ENCODE results near the gene ESRP2.

The ESRP2 gene

DNA sequence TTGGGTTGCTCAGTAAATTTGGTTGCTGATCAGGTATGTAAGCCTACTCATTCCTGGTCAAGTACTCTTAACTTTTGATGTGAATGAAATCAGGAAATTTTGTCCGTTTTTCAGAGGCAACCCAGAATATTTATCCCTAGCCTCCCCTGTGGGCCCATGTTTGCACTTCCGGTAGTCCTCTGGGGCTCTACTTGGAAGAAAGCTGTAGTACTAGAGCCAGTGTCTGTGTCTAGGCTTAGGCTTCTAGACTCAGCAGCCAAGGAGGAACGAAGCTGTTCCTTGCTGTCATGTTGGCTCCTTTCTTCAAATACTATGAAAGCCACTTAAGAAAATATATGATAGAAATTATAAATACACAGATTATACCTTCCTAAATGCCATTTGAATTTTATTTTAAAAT is 21.2 kb downstream of the ESRP2 start:
- DNase-seq: no peak

- no peak for DNase-seq
These were observed 29.7 kb downstream of the ESRP2 start for GRCh38 chr16:68206245-68206644.

GRCh38 chr16:68202091-68202519 is 33.8 kb downstream of the ESRP2 start:
- peak; percentile 17 for DNase-seq

DNA sequence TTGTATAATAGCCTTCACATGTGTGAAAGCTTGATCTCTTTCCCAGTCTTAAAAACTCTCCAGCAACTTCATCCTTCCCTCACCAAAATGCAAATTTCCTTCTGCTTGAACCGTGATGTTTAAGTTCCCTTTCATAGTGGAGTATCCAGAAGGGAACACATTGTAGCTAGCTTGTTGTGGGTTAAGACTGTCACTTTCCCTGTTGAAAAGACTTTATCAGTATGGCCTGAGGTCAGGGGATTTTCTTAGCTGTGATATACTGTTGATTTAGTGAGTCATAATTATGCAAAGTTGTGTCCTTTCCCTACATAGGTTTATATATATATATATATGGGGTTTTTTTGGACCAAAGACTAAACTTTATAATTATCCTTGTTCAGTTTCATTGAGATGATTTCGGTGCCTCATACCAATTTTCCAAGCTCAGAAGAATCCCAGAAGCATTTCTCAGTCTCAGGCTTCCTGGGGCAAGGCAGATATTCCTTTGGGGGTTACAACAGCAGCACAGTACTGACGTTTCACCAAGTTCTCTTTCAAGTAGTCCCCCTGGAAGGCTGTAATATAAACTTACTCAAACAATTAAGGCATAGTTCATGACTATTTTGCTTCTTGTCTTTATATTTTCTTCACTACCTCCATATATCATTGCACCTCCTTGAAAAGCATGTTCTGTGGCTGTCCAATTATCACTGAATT is 35.7 kb downstream of the ESRP2 start:
- no peak for DNase-seq

- no peak for DNase-seq
These were observed 38.7 kb downstream of the ESRP2 start for GRCh38 chr16:68197250-68197649.

- no peak for DNase-seq
These were observed 41.7 kb downstream of the ESRP2 start for GRCh38 chr16:68194251-68194650.

GRCh38 chr16:68190736-68191510 is 45.0 kb downstream of the ESRP2 start:
- DNase-seq: no peak

GRCh38 chr16:68190081-68190480 is 45.8 kb downstream of the ESRP2 start:
- DNase-seq: no peak

- DNase-seq: no peak
These were observed 47.8 kb downstream of the ESRP2 start for GRCh38 chr16:68188170-68188569.

DNA sequence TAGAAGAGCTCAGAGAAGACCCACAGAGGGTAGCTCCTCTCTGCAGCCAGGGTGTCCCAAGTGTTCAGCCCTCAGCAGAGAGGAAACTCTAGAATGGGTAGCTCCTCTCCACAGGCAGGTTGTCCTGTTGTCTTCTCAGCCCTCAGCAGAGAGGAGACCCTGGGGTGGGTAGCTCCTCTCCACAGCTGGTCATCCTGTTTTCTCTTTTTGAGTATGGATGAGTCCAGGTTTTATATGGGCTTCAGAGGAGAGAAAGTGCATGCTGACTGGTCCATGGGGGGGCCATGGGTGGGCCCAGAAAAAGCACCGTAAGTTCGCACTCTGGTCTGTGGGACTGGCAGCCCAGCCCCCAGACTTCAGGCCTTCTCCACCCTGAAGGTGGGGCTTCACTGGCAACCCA is 48.4 kb downstream of the ESRP2 start:
- DNase-seq: no peak

DNA sequence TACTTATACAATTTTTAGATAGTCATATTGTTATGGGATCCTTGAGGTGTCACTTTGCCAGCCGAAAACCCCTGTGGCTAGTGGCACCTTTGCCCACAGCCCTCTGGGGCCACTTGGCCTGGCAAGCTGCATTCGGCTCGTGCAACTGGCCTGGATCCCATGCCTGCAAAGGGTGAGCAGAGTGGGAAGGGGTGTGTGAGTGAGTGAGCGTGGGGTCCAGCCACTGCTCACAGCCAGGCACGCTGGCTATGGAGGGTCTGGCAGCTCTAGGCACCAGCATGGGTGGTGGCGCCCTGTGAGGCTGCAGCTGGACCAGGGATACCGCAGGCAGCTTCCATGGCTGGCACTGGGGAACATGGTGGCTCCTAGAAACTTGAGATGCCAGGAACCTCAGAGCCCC is 49.0 kb downstream of the ESRP2 start:
- no peak for DNase-seq

GRCh38 chr16:68183046-68183445 is 52.9 kb downstream of the ESRP2 start:
- DNase-seq: no peak

GRCh38 chr16:68179855-68180254 is 56.1 kb downstream of the ESRP2 start:
- no peak for DNase-seq

DNA sequence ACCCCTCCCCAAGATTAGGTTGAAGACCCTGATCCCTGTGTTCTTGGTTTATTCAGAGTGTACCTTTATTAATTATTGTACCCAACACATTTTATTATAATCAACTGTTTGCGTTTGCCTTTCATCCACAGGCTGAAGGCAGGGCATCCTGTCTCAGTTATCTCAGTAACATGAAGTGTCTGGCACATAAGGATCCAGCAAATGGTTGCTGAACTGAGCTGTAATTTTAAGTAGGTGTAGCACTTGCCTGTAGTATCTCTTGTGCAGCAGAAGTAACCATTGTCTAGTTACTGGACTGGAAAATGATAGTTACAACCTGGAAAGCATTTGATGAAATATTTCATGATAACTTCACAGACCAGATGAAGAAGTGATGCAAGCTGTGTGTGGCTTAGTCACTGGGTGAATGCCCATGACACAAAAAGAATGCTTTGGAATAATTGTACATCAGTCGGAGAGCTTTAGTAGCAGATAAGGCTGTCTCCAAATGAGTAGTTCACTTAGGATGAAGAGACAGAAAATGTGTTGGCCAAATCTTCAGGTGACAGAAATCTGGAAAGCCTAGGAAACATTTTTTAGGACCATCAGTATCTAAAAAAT is 56.6 kb downstream of the ESRP2 start:
- no peak for DNase-seq

Measured in retina (tissue), 1 donor.